Panc1 (cell line): Measurements from ENCODE around the gene ATF7. TPM values are rescaled to one million over a fixed set of nuclear protein-coding genes. Genes with fewer than 3 reads are reported as not detected.

Experiments
- ATAC-seq: fragments of 200-7000 bp; cut with Tn5 transposase; 2 replicates; pipeline ENCODE4 v1.9.1; 2020; ENCODE audit warnings: mild to moderate bottlenecking, moderate library complexity
- BruUV-seq: library from RNA; stranded (reverse); fragments of 400-500 nt; replicated peaks from 2 replicates; lab custom pipeline; 2021; lab: Mats Ljungman, UMichigan
- CTCF ChIA-PET: fragments of 300-600 bp; sonication (Branson Sonifier 250); formaldehyde crosslinking; loops from one replicate; lab custom pipeline; 2022; ENCODE audit warnings: antibody characterized with exemption; lab: Charles Lee
- POLR2A ChIA-PET: fragments of 300-600 bp; sonication (Branson Sonifier 250); formaldehyde crosslinking; loops from one replicate; lab custom pipeline; 2022; ENCODE audit warnings: antibody characterized with exemption; lab: Charles Lee
- DNase-seq: peaks from one replicate; pipeline ENCODE4 v3.0.0-alpha.2; 2010; ENCODE audit warnings: low read depth, low spot score
- H3K27ac ChIP-seq: 2 replicates; pipeline ENCODE4 v1.5.1; 2011; ENCODE audit warnings: mild to moderate bottlenecking, low read length, inconsistent platforms
- H3K27me3 ChIP-seq: fragments of 200-500 bp; sonication (Bioruptor generic); 2 replicates; pipeline ENCODE4 v1.6.0; 2014; ENCODE audit warnings: low read length, inconsistent platforms; ENCODE audit not compliant: control insufficient read depth, insufficient read depth
- H3K36me3 ChIP-seq: fragments of 200-500 bp; sonication (Bioruptor generic); 2 replicates; pipeline ENCODE4 v1.5.1; 2014; ENCODE audit warnings: inconsistent platforms, mild to moderate bottlenecking, low read length, moderate library complexity; ENCODE audit not compliant: control insufficient read depth, insufficient read depth
- H3K4me1 ChIP-seq: 2 replicates; pipeline ENCODE4 v1.5.1; 2011; ENCODE audit warnings: inconsistent platforms, mild to moderate bottlenecking, low read length, moderate library complexity; ENCODE audit not compliant: control insufficient read depth, insufficient read depth
- H3K4me3 ChIP-seq, 2 experiments: 2 replicates each; pipeline ENCODE4 v1.5.1; 2011 to 2012; ENCODE audit warnings: low read depth in 2 of 2, low read length in 2 of 2, mild to moderate bottlenecking in 2 of 2, inconsistent platforms in 1 of 2, moderate library complexity in 1 of 2
- H3K9me3 ChIP-seq: fragments of 200-500 bp; sonication (Bioruptor generic); 2 replicates; pipeline ENCODE4 v1.5.1; 2014; ENCODE audit warnings: low read depth, mild to moderate bottlenecking, inconsistent platforms, low read length, moderate library complexity; ENCODE audit not compliant: control insufficient read depth, insufficient read depth
- POLR2AphosphoS5 ChIP-seq: IDR thresholded peaks from 2 replicates; pipeline ENCODE4 v1.6.1; 2012; ENCODE audit warnings: mild to moderate bottlenecking, low read depth, low read length, moderate library complexity
- SIN3A ChIP-seq: IDR thresholded peaks from 2 replicates; pipeline ENCODE4 v1.6.1; 2012; ENCODE audit warnings: low read depth, mild to moderate bottlenecking, low read length, moderate library complexity, borderline replicate concordance; ENCODE audit not compliant: insufficient read depth
- TCF7L2 ChIP-seq: IDR thresholded peaks from 2 replicates; pipeline ENCODE4 v1.6.1; 2011; ENCODE audit warnings: mild to moderate bottlenecking, low read depth, low read length, inconsistent platforms
- in situ Hi-C: cut with HindIII; loops from 2 replicates; pipeline ENCODE4 v1.10.0; 2016; ENCODE audit warnings: low sequenced_read_pairs, low pct_unique_long_range_greater_than_20kb
- intact Hi-C: fragments of 100-400 bp; cut with micrococcal nuclease; formaldehyde crosslinking; loops from one replicate; pipeline ENCODE4 v1.10.0; 2022; ENCODE audit not compliant: unreplicated experiment
- total RNA-seq: library from RNA; stranded (reverse); gene quantifications from one replicate; pipeline ENCODE4 v1.2.1, GENCODE V29; 2021; ENCODE audit not compliant: unreplicated experiment
- TF ChIP-seq, protein P1 (sequence below): fragments of 450-650 bp; IDR thresholded peaks from 2 replicates; pipeline ENCODE4 v1.5.1; 2017; ENCODE audit warnings: mild to moderate bottlenecking
- TF ChIP-seq, protein P2 (sequence below), 2 experiments: IDR thresholded peaks; 2 replicates each; pipeline ENCODE4 v1.6.1; 2011 to 2012; ENCODE audit warnings: low read depth in 2 of 2, control low read depth in 1 of 2, low read length in 1 of 2, mild to moderate bottlenecking in 1 of 2, moderate library complexity in 1 of 2; ENCODE audit not compliant: insufficient read depth in 1 of 2

The ATF7 gene
- total RNA-seq, 1 experiment from 2014 or later, result 29.5 TPM

GRCh38 chr12:53485955-53486735 lies 140.0 kb downstream of the ATF7 start:
- POLR2A ChIA-PET, result no interaction called here
- DNase-seq (no peak), ATAC-seq (no peak)
- Histone ChIP-seq H3K27ac (no peak overlapping the region), H3K4me3 (no peak overlapping the region), H3K4me1 (peaks cover 2% of the 10 kb centered on the region; the same call in 1 of the 2 replicates), H3K9me3 (no peaks in the 10 kb centered on the region), H3K36me3 (peaks cover 4% of the 10 kb centered on the region; the same call in 1 of the 2 replicates), H3K27me3 (no peaks in the 10 kb centered on the region)
- CTCF ChIA-PET, result no interaction called here
- intact Hi-C loops, result no loop called here
- in situ Hi-C loops, result no loop called here
- TF ChIP-seq SIN3A, result no peak
- TF ChIP-seq, protein P1, sequence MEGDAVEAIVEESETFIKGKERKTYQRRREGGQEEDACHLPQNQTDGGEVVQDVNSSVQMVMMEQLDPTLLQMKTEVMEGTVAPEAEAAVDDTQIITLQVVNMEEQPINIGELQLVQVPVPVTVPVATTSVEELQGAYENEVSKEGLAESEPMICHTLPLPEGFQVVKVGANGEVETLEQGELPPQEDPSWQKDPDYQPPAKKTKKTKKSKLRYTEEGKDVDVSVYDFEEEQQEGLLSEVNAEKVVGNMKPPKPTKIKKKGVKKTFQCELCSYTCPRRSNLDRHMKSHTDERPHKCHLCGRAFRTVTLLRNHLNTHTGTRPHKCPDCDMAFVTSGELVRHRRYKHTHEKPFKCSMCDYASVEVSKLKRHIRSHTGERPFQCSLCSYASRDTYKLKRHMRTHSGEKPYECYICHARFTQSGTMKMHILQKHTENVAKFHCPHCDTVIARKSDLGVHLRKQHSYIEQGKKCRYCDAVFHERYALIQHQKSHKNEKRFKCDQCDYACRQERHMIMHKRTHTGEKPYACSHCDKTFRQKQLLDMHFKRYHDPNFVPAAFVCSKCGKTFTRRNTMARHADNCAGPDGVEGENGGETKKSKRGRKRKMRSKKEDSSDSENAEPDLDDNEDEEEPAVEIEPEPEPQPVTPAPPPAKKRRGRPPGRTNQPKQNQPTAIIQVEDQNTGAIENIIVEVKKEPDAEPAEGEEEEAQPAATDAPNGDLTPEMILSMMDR, result no peak
- TF ChIP-seq, protein P2, sequence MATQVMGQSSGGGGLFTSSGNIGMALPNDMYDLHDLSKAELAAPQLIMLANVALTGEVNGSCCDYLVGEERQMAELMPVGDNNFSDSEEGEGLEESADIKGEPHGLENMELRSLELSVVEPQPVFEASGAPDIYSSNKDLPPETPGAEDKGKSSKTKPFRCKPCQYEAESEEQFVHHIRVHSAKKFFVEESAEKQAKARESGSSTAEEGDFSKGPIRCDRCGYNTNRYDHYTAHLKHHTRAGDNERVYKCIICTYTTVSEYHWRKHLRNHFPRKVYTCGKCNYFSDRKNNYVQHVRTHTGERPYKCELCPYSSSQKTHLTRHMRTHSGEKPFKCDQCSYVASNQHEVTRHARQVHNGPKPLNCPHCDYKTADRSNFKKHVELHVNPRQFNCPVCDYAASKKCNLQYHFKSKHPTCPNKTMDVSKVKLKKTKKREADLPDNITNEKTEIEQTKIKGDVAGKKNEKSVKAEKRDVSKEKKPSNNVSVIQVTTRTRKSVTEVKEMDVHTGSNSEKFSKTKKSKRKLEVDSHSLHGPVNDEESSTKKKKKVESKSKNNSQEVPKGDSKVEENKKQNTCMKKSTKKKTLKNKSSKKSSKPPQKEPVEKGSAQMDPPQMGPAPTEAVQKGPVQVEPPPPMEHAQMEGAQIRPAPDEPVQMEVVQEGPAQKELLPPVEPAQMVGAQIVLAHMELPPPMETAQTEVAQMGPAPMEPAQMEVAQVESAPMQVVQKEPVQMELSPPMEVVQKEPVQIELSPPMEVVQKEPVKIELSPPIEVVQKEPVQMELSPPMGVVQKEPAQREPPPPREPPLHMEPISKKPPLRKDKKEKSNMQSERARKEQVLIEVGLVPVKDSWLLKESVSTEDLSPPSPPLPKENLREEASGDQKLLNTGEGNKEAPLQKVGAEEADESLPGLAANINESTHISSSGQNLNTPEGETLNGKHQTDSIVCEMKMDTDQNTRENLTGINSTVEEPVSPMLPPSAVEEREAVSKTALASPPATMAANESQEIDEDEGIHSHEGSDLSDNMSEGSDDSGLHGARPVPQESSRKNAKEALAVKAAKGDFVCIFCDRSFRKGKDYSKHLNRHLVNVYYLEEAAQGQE (IDR thresholded peaks at IDR 0.05; ENCODE audit: insufficient read depth in 1 of 2, low read depth in 2 of 2, low read length in 1 of 2), result no peak
- no peak; the same call in 1 of the 2 replicates for TF ChIP-seq POLR2AphosphoS5
- no peak for TF ChIP-seq TCF7L2
- no TSS peak for BruUV-seq

GRCh38 chr12:53484686-53485575 lies 141.3 kb downstream of the ATF7 start:
- Histone ChIP-seq H3K27me3 (no peaks in the 10 kb centered on the region), H3K4me1 (peaks cover 9% of the 10 kb centered on the region), H3K9me3 (no peaks in the 10 kb centered on the region), H3K36me3 (peaks cover 12% of the 10 kb centered on the region), H3K27ac (no peak overlapping the region), H3K4me3 (no peak overlapping the region)
- intact Hi-C loops (no loop called here), in situ Hi-C loops (no loop called here)
- POLR2A ChIA-PET, result no interaction called here
- BruUV-seq, result no TSS peak
- DNase-seq (no peak), ATAC-seq (no peak)
- TF ChIP-seq, protein P1, result no peak
- TF ChIP-seq, protein P2 (IDR thresholded peaks at IDR 0.05; ENCODE audit: insufficient read depth in 1 of 2, low read depth in 2 of 2, low read length in 1 of 2), result no peak
- TF ChIP-seq POLR2AphosphoS5 (no peak; the same call in 1 of the 2 replicates), TCF7L2 (no peak)
- CTCF ChIA-PET, result no interaction called here
